HG02884 (cell line): ENCODE results near the gene UBQLN1.
A peak's percentile ranks its signal among the peaks of the same experiment; 100 is the strongest.

Experiments
- ATAC-seq: cut with Tn5 transposase; IDR thresholded peaks from one replicate; pipeline ENCODE4 v1.9.1; 2021; ENCODE audit warnings: mild to moderate bottlenecking, moderate library complexity; ENCODE audit not compliant: unreplicated experiment

The UBQLN1 gene

DNA sequence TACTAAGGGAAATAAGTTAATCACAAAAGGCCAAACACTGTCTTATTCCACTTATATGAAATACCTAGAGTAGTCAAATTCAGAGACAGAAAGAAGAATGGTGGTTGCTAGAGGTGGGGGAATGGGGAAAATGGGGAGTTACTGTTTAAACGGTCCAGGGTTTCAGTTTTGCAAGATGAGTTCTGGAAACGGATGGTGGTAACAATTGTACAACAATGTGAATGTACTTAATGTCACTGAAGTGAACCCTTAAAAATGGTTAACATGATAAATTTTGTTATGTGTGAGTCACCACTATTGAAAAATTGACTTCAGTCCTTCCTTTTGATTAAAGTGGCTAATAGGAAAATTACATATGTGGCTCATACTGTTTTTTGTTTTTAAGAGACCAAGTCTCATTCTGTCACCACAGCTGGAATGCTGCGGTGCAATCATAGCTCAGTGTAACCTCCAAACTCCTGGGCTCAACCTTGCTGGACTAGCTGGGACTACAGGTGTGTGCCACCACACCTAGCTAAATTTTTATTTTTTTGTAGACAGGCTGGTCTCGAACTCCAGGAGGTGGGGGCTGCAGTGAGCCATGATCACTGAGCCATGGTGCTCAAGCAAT is 8.7 kb downstream of the UBQLN1 start:
- ATAC-seq: no peak

DNA sequence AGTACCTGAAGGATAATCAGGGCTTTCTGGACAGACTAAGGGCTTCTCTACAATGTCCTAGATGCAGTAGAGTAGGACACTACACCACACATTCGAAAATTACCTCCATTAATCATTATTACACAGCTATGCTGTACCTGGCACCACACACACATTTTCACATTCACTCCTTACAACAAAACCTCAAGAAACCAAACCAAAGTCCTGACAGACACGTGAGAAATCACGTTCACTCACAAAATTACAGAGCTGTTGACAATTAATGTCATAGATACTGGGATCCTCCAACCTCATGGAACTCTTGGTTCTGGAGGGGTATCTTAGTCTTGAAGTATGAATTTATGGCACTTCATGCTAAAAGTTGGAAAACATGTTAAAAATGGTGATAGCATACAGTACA is 16.3 kb downstream of the UBQLN1 start:
- ATAC-seq: no peak

DNA sequence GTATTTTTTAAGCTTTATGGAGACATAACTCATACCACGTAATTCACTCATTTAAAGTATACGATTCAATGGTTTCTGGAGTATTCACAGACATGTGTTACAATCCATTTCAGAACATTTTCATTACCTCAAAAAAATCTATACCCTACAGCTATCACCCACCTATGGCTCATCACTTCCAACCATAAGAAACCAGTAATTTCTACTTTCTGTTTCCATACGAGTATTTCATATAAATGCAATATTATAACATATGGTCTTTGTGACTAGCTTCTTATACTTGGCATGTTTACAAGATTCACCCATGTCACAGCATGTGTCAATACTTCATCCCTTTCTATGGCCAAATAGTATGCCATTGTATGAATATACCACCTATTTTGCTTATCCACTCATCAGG is 18.8 kb downstream of the UBQLN1 start:
- ATAC-seq: no peak

DNA sequence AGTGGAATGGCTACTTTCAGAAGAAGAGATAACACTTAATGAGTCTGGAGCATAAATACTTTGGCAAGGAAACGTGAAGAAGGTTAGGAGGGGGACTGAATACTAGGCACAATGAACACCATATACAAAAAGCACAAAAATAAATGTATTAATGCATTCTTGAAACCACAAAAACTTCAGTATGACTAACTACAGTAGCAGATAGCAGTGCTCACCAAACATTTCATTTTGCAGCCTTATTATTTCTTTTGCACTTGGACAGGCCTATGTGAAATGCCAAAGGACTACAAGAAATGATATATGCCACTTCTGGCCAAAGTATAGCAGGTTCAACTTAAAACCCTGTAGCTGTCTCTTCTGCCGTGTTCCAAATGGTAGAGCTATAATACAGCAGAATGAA is 26.3 kb downstream of the UBQLN1 start:
- no peak for ATAC-seq

DNA sequence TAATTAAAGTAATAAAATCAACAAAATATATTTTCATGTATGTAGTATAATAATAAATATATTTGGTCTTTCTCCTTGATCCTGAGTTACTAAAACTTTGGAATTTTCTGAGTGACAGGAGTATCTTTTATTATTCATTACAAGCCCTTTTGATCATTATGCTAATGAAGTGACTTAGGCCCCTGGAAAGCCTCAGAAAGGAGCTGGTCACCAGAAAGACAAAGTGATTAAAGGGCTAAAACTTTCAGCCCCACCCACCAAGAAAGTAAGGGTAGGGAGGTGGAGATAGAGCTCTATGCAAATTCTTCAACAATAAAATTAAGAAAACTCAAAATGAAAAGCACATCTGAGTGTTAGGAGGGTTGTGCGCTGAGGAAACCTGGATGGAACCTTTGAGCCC is 27.5 kb downstream of the UBQLN1 start:
- ATAC-seq: no peak

DNA sequence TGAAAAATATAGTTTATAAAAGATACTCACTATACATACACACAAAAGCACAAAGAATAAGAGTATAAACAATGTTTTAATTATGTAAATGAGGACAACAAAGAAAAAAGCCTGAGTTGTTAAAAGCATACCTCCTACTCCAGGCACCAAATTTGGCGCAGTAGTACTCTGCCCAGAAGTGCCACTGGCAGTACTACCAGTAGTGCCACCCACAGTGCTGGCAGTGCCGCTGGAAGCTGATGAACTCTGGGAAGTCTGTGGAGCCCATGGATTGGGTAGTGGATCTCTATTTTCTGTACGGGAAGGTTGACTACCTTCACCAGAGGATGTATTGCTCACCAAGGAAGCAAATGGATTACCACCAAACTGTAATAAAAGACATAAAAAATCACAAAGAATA is 30.2 kb downstream of the UBQLN1 start:
- no peak for ATAC-seq

DNA sequence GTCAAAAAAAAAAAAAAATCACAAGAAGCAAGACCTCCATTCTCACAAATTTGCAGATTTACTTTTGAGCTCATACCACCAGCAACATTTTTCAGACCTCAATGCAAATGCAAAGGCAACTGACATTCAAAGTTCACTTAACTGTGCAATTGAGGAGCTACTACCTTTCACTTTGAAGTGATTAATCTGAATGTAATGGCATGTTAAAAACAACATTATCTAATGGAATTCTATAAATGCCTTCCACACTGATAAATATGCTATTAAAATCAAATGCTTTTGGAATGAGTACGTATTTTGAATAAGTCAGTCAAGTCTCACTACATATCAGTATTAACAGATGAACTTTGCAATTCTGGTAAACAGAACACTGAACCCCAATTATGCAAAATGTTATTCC is 32.3 kb downstream of the UBQLN1 start:
- ATAC-seq: no peak

DNA sequence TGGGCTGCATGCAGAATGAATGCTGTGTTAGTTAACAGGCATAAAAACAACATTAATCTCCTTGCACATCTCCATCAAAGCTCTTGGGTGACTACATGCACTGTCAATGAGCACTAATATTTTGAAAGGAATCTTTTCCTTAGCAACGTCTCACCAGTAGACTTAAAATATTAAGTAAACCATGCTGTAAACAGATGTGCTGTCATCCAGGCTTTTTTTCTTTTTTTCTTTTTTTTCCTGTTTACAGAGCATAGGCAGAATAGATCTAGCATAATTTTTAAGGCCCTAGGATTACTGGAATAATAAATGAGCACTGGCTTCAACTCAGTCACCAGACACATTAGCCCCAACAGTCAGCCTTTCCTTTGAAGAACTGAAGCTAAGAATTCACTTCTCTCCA is 36.3 kb downstream of the UBQLN1 start:
- ATAC-seq: no peak

DNA sequence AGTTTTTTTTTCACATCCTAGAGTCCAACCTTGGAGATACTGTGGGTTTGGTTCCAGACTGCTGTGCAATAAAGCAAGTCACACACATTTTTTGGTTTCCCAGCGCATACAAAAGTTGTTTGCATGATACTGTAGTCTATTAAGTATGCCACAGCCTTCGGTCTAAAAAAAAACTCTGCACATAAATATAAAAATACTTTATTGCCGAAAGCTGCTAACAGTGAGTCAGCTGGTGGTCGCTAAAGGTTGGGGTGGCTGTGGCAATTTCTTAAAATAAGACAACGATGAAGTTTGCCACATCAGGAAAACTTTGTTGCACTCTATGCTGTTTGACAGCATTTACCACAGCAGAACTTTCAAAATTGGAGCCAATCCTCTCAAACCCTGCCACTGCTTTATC is 37.4 kb downstream of the UBQLN1 start:
- no peak for ATAC-seq

DNA sequence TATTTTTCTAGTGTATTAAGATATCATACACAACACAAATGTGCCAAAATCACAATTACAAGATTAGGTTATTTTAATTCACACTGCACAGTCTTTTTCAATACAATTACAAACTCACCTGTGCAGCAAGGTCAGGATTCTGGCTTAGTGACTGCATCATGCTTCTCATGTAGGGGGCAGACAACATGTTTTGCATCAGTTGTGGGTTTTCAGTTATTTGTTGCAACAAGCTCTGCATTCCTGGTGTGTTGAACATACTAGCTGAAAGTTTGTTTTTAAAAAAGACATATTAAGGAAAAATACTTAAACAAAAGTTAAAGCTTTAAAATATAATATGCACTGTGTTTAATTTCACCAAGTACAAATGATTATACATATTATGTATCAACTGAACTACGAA is 38.7 kb downstream of the UBQLN1 start:
- no peak for ATAC-seq

DNA sequence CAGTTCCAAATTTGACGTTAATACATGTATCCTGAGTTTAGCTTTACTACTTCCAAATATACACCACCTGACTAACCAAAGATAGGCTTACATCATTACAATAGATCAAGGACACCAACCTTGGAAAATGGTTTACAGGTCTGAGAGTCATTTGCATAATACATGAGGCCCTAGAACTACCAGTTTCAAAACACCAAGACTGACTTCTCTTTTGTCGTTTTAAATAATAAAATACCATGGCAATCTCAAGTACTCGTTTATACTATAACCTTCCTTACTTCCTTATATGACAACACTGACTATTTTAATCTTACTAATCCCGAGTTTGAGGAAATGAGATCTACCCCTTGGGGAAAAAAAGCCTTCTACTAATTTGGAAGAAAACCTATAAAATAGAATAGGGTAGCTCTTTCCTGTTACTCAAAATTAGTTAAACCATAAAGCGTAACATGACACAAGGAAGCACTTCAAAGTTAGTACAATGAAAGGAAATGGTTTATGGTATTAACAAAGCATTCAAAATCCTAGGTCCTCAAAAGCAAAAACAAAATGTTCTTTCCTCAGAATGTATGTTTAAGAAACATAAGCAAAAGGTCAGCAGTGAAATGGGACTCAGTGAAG is 42.1 kb downstream of the UBQLN1 start:
- peak; percentile 72 for ATAC-seq

DNA sequence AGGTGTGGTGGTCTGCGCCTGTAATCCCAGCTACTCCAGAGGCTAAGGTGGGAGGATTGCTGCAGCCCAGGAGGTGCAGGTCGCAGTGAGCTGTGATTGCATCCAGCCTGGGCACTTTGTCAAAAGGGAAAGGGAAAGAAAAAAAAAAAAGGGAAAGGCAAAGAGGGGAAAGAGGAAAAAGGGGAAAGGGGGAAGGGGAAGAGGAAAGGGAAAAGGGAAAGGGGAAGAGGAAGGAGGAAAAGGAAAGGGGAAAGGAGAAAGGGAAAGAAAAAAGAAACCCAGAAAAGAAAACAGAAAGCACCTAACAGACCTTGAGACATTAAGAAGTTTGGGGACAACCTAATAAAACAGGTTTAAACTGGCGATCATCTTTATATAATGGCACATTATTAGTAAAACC is 44.8 kb downstream of the UBQLN1 start:
- ATAC-seq: no peak

DNA sequence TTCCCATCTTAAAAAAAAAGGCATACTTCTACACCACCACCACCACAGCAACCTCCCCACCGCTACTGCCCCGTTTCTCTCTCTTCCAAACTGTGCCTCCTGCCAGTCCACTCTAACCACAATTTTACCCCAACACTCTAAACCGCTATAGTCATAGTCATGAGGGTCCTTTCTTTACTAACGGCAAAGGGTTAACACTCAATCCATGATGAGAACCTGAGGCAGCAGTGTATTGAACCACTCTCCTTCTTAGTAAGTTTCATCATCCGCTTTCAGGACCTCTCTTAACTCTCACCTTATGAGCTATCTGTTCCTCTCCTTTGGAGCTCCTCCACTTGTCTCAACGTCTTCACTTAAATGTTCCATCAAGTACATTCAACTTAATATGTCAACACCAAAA is 50.8 kb downstream of the UBQLN1 start:
- ATAC-seq: no peak

DNA sequence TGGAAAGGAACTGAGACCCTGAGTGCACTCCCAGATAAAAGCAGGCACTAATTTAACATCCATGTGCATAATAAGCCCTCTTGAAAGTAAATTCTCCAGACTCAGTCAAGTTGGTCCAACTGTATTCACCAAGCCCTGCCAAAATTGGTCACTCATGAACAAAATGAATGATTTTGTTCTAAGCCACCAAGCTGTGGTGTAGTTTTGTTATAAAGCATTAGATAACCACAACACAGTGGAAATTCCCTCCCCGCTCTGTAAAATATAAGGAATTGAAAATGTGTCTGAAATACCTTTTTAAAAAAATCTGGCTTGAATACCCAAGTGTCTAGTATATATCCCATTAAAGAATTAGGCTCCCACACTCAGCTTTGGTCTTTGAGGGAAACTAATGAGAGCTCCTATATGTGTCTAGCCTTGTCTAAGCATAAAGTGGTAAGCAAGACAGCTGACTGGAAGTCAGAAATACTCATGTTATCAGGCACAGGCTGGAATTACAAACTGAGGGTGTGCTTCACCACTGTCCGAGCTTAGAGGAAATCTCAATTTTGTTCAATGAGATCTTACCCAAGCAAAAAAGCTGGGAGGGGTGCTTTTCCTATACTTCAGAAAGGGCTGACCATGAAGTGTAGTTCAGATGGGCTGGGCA is 51.6 kb downstream of the UBQLN1 start:
- ATAC-seq: peak; percentile 75

DNA sequence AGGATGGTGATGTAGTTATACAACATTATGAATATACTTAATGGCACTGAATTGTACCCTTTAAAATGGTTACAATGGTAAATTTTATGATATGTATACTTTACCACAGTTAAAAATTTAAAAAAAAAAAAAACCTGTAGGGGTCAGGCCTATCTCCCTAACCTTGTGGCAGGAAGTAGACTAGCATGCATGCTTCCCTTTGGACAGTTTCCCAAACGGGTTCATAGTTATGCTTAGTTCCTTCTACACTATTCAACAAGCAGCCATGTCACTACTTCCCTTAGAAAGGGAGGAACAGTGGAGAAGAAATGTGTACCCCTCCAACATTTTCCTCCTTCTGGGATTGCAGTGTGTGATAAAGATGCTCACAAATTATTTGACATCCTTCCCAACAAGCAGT is 52.3 kb downstream of the UBQLN1 start:
- no peak for ATAC-seq

DNA sequence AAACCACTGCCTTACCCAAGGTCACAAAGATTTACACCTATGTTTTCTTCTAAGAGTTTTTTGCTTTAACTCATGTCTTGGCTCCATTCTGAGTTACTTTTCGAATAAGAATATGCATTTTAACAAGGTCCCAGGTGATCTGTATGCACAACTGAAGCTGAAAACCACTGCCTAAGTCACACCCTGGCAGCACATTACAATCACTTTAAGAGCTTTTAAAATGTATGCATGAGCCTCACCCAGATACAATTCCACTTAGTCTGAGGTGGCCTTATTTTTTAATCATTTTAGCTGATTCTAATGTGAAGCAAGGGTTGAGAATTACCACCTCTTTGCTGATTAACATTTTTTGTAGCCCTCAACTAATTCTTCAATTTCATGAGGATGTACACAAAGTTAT is 55.3 kb downstream of the UBQLN1 start:
- no peak for ATAC-seq

DNA sequence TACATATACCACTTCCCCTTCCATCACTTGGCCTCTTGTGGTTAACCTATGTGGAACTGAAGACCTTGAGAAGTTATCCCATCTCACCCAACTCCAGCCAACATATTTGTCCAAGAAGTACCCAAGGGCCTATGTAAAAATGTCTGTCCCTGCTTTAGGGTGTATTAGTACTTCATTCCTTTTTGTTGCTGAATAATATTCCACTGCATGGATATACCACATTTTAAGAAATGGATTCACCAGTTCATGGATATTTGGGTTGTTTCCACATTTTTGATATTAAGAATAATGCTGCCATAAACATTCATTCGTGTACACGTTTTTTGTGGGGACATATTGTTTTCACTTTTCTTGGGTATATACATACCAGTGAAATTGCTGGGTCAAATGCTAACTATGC is 56.2 kb downstream of the UBQLN1 start:
- no peak for ATAC-seq

DNA sequence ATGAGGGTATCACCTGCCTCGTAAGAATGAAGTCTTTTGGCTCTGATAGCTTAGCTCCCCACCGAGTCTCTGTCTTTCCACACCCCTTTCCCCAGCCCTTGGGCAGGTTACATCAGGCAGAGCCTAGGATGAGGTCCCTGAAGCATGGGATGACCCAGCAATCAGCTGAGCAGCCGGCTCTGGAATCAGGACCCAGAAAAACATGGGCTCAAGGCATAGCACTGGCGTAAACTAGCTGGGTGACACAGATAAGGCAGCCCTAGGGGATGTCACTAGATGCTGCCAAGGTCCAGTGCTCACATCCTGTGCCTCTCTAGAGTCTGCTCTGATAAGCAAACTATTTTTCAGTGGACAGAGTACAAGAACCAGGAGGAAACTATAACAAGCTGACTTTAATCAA is 58.2 kb downstream of the UBQLN1 start:
- ATAC-seq: no peak

DNA sequence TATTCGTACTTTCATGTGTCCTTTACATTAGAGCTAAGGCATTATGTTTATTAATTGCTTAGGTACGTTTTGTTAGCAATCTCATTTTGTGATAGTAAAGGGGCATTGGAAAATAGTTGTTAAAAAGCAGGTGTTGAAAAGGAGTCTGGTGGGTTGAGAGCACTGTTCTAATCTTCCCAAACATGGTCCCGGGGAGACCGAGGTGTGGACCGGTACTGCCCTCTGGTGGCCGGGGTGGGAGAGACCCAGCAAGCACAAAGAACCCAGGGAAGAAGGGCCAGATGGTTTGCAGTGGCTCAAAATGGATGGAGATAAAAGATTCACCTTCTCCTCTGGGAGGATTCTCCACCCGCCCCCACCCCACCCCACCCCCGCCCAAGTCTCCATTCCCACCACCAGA is 58.7 kb downstream of the UBQLN1 start:
- peak; percentile 85 for ATAC-seq

DNA sequence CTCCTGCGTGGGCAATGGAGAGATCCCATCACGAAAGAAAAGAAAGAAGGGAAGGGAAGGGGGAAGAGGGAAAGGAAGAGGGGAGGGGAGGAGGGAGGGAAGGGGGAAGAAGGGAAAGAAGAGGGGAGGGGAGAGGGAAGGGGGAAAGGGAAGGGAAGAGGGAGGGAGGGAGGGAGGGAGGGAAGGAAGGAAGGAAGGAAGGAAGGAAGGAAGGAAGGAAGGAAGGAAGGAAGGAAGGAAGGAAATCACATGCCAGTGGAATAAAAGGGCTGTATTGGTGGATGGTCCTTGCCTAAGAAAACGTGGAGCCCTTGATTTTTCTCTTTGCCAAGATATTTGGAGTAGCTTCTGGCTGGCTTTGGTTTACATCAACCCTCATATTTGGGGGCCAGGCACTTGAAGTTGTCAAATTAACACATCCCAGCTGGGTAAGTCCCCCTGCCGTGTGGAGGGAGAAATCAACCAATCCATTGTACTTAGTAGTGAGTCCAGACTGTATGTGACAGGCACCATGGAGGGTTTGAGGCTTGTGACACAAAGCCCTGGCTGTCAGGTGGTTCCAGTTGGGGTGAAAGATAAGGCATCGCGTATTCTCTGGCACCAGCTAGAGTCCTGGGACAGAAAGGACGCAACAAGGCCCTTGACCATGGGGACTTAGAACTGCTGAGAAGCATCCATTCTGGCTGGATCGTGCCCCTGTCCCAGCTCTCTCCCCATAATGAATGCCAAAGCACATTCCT is 61.1 kb downstream of the UBQLN1 start:
- no peak for ATAC-seq

DNA sequence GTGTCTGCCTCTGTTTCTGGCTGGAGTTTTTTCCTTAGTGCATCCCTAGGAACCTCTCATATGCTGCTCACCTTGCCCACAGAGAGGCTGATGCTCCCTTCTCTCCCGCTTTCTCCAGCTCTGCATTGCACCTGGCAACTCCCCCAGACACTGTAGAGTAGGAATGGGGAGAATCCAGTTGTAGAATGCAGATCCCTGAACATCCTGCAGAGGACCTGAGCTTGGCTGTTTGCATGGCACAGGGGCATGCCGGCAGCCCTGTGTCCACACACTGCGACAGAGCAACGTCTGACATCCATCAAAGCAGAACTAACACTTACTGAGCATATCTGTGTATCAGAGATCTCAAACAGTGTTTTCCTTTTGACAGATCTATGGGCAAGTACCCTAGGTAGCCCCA is 65.0 kb downstream of the UBQLN1 start:
- ATAC-seq: no peak

DNA sequence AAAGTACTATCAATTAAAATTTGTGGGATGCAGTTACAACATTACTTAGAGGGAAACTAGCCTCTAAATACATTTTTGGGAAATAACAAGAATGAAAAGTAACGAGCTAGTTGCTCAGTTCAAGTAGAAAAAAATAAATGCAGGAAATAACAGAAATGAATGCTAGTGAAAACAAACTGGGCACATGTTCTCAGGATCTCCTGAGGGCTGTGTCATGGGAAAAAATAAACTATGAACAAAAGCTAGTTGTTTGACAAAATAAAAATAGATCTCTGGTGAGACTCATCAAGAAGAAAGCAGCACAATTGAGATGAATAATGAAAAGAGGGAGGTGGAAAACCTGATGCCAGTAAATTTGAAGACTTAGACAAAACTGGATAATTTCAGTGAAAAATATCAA is 68.5 kb downstream of the UBQLN1 start:
- no peak for ATAC-seq
